H1 (cell line): ENCODE data around the gene PEAK1. TPM values are rescaled to one million over a fixed set of nuclear protein-coding genes. Genes with fewer than 3 reads are reported as not detected.

Experiments used
- CEBPB ChIP-seq: IDR thresholded peaks from 2 replicates; pipeline ENCODE4 v1.6.1; 2012; ENCODE audit warnings: low read depth, low read length
- EP300 ChIP-seq, 2 experiments: IDR thresholded peaks; 1 replicate in 1 of 2; 2 replicates in 1 of 2; pipeline ENCODE4 v1.6.1; 2011 to 2012; ENCODE audit warnings: low read depth in 2 of 2, low read length in 2 of 2, mild to moderate bottlenecking in 2 of 2, borderline replicate concordance in 1 of 2, inconsistent platforms in 1 of 2, moderate library complexity in 1 of 2
- POU5F1 ChIP-seq: IDR thresholded peaks from 2 replicates; pipeline ENCODE4 v1.6.1; 2011; ENCODE audit warnings: low read depth, mild to moderate bottlenecking, low read length, moderate library complexity
- RAD21 ChIP-seq, 2 experiments: IDR thresholded peaks in 1 of 2; conservative IDR thresholded peaks in 1 of 2; 2 replicates each; pipeline ENCODE4 v1.6.1; 2011; ENCODE audit warnings: low read depth in 2 of 2, low read length in 2 of 2, improper control_type of control experiment in 1 of 2, inconsistent platforms in 1 of 2, mild to moderate bottlenecking in 1 of 2, moderate library complexity in 1 of 2
- SIX5 ChIP-seq: IDR thresholded peaks from 2 replicates; pipeline ENCODE4 v1.6.1; 2011; ENCODE audit warnings: mild to moderate bottlenecking, low read depth, low read length
- SP2 ChIP-seq: IDR thresholded peaks from 2 replicates; pipeline ENCODE4 v1.6.1; 2012; ENCODE audit warnings: mild to moderate bottlenecking, low read length, inconsistent platforms
- SRF ChIP-seq: IDR thresholded peaks from 2 replicates; pipeline ENCODE4 v1.6.1; 2011; ENCODE audit warnings: mild to moderate bottlenecking, low read depth, low read length, moderate library complexity
- polyA plus RNA-seq, 7 experiments: library from polyadenylated mRNA; depleted of rRNA in 3 of 7; stranded (reverse) in 5 of 7; unstranded in 2 of 7; fragments of >200 nt in 5 of 7; fragments of 200-250 nt in 2 of 7; gene quantifications; 1 replicate in 5 of 7; 2 replicates in 1 of 7; 4 replicates in 1 of 7; pipeline versions ENCODE4 v1.2.1 to v1.2.3, GENCODE V29; 2011 to 2013; ENCODE audit warnings: missing spikeins in 2 of 7, mixed read lengths in 2 of 7
- total RNA-seq: library from RNA; stranded (reverse); fragmentation: NEBNext Ultra II Directional; extraction: Animal tissue kit (Norgen Biotek cat#: 25700); gene quantifications from 2 replicates; pipeline ENCODE4 v1.2.1, GENCODE V29; 2021
- TF ChIP-seq, protein P1 (sequence below): fragments of 300-600 bp; sonication (generic); IDR thresholded peaks from 2 replicates; pipeline ENCODE4 v1.7.1; 2012; ENCODE audit warnings: low read length, moderate library complexity, mild to moderate bottlenecking, inconsistent platforms; ENCODE audit not compliant: insufficient replicate concordance

The PEAK1 gene
- total and polyA plus RNA-seq, 2 of the 8 experiments (the other 6 are each of a cell fraction or from before 2014, with no cell fraction given): 8.8 to 44.8 TPM

DNA sequence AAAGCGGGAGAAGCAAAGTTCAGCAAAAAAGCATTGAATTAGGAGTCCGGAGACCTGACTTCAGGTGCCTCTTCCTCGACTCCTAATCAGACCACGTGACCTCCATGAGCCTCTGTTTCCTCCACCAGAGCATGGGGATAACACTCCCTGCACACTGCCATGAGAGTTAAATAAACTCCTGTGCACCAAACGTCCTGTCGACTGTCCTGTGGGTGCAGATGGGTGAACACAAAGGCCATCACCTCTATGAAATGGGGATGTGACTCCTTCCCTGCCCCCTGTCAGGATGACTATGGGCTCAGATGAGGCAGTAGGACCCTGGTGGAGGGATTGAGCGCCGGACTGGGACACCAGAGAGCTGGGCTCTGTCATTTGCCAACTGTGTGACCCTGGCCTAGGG, 335.5 kb downstream of the PEAK1 start (continued):
- TF ChIP-seq, protein P1, sequence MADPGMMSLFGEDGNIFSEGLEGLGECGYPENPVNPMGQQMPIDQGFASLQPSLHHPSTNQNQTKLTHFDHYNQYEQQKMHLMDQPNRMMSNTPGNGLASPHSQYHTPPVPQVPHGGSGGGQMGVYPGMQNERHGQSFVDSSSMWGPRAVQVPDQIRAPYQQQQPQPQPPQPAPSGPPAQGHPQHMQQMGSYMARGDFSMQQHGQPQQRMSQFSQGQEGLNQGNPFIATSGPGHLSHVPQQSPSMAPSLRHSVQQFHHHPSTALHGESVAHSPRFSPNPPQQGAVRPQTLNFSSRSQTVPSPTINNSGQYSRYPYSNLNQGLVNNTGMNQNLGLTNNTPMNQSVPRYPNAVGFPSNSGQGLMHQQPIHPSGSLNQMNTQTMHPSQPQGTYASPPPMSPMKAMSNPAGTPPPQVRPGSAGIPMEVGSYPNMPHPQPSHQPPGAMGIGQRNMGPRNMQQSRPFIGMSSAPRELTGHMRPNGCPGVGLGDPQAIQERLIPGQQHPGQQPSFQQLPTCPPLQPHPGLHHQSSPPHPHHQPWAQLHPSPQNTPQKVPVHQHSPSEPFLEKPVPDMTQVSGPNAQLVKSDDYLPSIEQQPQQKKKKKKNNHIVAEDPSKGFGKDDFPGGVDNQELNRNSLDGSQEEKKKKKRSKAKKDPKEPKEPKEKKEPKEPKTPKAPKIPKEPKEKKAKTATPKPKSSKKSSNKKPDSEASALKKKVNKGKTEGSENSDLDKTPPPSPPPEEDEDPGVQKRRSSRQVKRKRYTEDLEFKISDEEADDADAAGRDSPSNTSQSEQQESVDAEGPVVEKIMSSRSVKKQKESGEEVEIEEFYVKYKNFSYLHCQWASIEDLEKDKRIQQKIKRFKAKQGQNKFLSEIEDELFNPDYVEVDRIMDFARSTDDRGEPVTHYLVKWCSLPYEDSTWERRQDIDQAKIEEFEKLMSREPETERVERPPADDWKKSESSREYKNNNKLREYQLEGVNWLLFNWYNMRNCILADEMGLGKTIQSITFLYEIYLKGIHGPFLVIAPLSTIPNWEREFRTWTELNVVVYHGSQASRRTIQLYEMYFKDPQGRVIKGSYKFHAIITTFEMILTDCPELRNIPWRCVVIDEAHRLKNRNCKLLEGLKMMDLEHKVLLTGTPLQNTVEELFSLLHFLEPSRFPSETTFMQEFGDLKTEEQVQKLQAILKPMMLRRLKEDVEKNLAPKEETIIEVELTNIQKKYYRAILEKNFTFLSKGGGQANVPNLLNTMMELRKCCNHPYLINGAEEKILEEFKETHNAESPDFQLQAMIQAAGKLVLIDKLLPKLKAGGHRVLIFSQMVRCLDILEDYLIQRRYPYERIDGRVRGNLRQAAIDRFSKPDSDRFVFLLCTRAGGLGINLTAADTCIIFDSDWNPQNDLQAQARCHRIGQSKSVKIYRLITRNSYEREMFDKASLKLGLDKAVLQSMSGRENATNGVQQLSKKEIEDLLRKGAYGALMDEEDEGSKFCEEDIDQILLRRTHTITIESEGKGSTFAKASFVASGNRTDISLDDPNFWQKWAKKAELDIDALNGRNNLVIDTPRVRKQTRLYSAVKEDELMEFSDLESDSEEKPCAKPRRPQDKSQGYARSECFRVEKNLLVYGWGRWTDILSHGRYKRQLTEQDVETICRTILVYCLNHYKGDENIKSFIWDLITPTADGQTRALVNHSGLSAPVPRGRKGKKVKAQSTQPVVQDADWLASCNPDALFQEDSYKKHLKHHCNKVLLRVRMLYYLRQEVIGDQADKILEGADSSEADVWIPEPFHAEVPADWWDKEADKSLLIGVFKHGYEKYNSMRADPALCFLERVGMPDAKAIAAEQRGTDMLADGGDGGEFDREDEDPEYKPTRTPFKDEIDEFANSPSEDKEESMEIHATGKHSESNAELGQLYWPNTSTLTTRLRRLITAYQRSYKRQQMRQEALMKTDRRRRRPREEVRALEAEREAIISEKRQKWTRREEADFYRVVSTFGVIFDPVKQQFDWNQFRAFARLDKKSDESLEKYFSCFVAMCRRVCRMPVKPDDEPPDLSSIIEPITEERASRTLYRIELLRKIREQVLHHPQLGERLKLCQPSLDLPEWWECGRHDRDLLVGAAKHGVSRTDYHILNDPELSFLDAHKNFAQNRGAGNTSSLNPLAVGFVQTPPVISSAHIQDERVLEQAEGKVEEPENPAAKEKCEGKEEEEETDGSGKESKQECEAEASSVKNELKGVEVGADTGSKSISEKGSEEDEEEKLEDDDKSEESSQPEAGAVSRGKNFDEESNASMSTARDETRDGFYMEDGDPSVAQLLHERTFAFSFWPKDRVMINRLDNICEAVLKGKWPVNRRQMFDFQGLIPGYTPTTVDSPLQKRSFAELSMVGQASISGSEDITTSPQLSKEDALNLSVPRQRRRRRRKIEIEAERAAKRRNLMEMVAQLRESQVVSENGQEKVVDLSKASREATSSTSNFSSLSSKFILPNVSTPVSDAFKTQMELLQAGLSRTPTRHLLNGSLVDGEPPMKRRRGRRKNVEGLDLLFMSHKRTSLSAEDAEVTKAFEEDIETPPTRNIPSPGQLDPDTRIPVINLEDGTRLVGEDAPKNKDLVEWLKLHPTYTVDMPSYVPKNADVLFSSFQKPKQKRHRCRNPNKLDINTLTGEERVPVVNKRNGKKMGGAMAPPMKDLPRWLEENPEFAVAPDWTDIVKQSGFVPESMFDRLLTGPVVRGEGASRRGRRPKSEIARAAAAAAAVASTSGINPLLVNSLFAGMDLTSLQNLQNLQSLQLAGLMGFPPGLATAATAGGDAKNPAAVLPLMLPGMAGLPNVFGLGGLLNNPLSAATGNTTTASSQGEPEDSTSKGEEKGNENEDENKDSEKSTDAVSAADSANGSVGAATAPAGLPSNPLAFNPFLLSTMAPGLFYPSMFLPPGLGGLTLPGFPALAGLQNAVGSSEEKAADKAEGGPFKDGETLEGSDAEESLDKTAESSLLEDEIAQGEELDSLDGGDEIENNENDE: no peak
- TF ChIP-seq SIX5: no peak
- no peak for TF ChIP-seq EP300 (IDR thresholded peaks at IDR 0.05; ENCODE audit: borderline replicate concordance in 1 of 2, low read depth in 2 of 2, low read length in 2 of 2)
- TF ChIP-seq SP2: no peak
- no peak for TF ChIP-seq POU5F1
- TF ChIP-seq SRF: no peak
- no peak for TF ChIP-seq CEBPB
- no peak for TF ChIP-seq RAD21 (IDR thresholded peaks at IDR 0.05 in 1 of 2, conservative IDR thresholded peaks at IDR 0.05 in 1 of 2; ENCODE audit: low read depth in 2 of 2, low read length in 2 of 2)
- TF ChIP-seq, all 59 proteins: peak for 0
